ENCODE data around the gene B4GALT1. TPM values are rescaled to one million over a fixed set of nuclear protein-coding genes. Genes with fewer than 3 reads are reported as not detected.

The B4GALT1 gene
- total RNA-seq, 1 donor from 2014 or later: 12.1 TPM

DNA sequence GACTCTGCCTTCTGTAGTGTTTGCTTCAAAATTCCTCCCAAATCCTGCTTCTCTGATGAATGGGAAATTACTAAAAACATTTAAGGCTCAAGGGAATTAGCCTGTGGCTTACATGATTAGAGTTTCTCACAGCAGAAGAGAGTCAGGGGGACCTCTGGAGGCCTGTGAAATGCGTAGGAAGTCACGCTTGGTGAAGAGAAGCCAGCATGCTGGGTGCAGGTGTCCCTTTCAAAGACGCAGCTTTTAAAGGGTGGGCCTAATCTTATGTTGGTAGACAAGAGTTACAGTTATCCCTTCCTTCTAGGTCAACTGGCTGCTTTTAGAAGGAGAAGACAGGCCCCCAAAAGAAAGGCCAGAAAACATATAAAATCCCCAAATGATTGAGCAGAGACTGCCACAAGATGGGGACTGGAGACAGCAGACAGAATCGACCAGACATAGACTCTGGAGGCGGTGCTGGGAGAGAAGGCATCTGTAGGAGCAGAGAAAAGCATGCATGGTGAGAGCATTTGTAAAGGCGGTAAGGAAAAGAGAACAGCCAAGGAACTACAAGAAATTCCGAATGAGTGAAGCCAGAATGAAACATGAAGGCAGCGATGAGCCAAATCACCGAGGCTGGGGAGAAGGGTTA is 42.3 kb downstream of the B4GALT1 start:
- no peak for DNase-seq (ENCODE audit: low read depth in 2 of 2)

DNA sequence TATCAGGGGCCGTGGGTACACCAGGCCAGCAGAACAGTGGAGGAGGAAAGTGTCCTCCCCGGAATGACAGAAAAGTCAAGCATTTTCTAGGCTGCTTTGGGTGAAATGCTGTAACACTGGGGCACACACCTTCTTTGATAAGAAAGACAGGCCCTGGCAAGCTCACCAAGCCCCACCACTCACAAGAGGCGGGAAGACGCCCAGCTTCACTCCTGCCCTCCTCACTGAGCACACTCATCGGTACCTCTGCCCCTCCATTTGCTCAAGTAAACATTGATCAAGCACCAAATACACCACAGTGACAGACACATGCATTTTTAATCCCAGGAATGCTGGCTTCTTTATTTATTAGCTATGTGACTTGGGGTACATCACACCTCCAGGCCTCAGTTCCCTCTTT is 43.1 kb downstream of the B4GALT1 start:
- no peak for DNase-seq (ENCODE audit: low read depth in 2 of 2)

DNA sequence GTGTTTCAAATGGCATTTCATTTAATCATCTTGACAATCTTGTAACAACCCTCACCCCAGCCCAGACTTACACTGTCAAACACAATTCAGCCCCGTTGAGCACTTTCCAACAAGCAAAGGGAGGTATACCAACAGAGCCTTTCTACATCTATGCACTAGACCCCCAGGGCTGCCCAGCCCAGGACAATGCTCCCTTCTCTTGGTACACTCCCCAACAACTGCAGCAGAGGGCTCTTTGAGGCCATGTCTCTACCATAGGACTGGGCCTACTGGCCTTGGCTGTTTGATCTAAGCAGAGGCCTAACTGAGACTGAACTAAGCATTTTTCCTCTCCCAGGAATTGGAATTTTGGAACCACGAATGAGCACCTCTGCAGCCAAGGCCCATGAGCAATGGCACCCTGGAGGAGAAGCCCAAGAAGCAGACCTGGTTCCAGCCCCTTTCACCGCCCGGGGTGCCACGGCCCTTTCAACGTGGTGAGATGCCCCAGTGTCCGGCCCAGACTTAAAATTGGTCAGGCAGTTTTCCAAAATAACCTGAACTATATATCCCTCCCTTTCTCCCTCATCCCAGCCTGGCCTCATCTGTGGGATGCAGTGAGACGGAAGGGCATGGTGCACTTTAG is 43.6 kb downstream of the B4GALT1 start:
- no peak for DNase-seq (ENCODE audit: low read depth in 2 of 2)

DNA sequence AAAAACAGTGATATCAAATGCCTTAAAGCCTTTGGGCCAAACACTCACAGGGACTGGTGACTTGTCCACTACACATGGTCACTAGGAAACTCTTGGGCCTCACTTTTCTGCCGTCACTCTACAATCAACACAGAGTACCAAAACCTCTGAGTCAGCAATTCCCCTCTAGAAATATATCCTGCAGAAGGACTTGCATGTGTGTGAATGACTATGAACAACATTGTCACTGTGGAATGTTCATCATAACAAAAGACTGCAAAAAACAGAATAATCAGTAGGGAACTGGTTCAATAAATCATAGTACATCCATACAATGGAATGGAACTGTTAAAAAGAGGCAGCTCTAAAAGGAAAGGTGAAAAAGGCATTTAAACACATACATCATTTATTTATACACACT is 46.5 kb downstream of the B4GALT1 start:
- DNase-seq (ENCODE audit: low read depth in 2 of 2): peak; percentile 72 to 79

DNA sequence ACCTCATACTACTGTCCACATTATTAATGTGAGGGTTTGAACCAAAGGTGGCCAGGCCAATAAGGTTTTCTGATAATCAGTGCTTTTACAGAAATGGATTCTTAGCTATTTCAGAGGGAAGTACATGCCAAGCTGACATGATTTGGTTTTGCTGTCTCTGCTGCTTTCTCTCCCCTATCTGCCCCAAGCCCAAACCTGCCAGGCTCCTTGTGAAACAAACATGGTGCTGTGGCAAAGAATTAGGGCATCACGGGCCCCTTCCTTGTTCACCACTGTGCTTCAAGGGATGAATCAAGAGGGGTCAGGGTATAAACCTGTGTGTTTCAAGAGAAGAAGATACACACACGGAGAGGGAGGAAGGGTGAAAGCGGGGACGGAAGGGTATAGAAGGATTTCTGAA is 49.3 kb downstream of the B4GALT1 start:
- no peak for DNase-seq (ENCODE audit: low read depth in 2 of 2)

DNA sequence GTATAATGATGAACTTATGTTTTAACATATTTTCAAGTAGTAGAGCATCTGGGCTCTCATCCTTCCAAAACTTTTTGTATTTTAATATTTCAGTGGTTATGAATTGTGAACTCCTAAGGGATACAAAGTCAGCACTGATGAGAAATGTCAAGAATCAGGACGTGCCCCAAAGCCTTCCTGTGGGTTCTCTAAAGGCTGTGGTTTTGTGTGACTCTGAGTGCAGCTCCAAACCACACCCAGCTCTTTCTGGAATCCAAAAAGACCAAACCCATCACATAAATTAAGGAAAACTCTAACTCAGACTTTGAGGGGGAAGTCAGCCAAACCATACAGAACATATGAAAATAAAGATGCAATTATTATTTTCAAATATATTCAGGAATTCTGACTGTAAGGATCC is 49.8 kb downstream of the B4GALT1 start:
- no peak for DNase-seq (ENCODE audit: low read depth in 2 of 2)

DNA sequence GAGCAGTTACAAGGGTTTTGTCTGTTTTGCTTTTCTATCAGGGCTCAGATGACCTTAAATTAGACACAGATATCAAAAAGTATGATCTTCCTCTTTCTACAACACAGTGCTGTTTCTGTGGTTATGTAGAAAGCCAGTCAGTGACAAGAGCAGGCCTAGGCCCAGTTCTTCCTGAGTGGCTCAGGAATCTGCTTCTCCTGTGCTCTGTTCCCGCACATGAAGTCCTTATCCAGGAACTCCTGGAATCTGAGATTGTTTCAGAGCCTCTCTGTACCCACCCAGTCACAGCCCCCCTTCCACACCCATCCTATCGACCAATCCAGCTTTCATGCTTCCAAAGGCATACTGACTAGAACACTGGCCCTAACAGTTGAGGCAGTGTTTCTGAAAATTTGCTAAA is 50.3 kb downstream of the B4GALT1 start:
- no peak for DNase-seq (ENCODE audit: low read depth in 2 of 2)

DNA sequence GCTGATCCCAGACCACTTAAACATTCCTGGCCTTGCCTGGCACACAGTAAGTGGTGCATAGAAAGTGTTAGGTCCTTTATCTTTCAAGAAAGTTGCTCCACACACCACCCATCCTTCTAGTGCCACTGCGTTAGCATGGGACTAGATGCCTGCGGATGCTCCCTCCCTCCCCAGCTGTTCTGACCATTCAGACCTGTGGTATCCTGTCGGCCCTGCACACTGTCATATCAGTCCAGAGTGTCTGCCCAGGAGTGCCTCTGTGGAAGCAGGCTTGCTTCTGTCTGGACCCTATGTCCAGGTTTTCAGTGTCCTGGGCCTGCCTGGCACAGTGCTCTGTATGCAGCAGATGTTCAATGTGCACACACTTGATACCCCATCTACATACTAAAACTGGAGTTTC is 52.4 kb downstream of the B4GALT1 start:
- DNase-seq (ENCODE audit: low read depth in 2 of 2): no peak

DNA sequence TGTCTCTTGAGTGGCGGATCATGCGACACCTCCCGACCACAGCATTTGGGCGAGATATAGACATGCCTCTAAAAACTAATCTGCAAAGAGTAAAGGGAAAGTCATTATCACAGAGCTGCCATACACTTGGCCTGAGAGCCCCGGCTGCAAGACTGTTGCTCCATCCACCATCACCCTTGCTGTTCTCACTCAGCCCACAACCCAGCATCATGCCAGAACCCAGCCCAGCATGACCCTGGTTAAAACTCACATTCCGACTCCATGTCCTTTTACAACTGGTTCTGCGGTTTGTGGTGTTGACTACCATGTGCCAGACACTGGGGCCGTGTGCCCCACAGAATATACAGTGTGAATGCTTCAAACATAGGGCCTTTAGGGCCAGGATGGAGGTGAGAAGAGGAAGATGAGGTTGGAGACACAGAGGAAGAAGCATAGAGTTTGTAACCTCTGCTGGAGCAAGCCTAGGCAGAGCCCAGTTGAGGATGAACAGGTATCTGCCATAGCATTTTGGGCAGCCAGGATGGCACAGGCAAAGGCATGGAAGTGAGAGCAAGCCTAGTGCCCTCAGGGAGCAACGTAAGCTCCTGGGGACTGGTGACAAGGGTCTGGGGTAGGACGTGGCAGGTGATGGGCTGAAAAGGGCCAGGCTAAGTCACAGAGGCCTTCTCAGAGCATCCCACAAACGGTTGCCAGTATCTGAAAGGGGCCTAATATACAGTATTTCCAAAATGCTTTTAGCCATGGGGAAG is 53.2 kb downstream of the B4GALT1 start:
- DNase-seq (ENCODE audit: low read depth in 2 of 2): no peak

DNA sequence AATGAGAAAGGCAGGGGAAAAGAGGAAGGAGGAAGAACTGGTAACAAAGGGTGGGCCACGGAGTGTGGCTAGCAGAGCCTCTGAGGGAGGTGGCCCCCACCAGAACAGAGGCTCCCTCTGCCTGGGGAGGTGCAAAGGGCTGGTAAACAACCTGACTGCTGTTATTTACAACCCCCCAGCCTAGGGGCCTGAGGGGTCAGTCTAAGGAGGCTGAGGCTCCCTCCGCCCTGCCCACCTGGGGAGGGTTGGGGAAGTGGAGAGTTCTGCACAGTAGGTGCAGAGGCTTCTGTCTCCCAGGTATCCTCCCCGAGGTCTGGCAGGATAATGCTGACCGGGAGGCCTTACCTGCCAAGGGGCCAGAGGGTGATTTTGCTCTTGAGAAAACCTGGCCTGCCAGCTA is 55.0 kb downstream of the B4GALT1 start:
- no peak for DNase-seq (ENCODE audit: low read depth in 2 of 2)

DNA sequence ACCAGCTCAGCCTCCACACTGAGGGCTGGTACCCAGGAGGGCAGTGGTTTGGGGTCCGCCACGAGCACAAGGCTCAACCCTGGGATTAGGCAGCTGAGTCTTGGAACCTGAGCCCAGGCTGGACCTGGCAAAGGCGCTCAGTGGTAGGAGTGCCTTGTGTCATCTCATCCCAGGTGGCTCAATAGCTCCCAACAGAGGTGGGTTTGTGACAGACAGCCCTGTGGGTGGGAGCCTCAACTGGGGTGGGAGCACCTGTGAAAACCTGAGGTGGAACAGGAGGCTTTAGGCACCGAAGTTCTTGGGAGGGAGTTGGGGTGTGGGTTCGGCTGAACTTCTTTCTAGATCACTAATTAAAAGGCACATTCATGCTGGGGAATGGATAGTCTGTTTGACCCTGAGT is 55.5 kb downstream of the B4GALT1 start:
- DNase-seq (ENCODE audit: low read depth in 2 of 2): no peak

DNA sequence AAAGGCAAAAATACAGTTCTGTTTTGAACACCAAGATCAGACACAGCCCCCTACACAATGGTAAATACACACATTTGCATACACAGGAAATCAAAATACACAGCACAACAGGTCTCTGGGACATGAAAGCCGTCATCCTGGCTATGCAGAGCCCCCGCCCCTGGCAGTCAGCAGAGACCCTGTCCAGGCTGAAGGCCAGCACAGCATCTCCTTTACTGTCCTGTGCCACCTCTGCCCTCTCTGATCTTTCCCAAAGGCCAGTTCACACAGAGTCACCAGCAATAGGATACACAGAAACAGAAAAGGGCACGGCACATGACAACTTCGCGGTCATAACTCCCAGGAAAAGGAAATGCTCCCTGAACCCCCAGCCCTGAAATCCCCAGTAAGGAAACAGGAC is 56.5 kb downstream of the B4GALT1 start:
- DNase-seq (ENCODE audit: low read depth in 2 of 2): no peak

DNA sequence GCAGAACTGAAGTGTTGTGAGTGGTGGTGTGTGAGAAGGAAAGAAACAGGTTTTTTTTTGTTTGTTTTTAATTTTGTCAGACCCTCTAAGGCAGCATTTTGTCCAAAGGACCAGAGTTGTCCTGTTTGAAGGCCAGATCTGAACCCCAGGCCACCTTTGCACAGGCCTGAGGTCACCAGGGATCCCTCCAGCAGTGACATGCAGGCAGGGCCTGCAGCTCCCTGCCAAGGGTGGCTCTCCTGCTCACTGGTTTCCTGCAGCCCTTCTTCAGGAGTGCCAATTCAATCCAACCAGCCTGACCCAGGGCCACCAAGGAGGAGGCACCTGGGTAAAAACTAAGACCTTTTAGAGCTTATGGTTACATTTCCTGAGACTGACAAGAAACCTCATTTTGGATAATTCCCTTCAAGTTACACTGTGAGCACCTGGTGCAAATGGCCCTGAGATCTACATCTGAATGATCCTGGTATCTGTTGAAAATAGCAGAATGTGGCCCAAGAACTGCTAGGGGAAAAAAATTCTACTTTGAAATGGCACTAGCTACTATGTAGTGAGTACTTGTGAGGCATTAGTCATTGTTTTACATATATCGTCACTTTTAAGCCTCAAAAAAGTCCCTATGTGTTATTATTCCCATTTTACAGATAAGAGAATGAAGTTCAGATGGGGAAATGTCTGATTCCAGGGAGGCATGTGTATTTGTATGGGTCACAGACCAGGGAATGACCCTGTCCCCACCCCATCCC is 57.1 kb downstream of the B4GALT1 start:
- DNase-seq (ENCODE audit: low read depth in 2 of 2): no peak

DNA sequence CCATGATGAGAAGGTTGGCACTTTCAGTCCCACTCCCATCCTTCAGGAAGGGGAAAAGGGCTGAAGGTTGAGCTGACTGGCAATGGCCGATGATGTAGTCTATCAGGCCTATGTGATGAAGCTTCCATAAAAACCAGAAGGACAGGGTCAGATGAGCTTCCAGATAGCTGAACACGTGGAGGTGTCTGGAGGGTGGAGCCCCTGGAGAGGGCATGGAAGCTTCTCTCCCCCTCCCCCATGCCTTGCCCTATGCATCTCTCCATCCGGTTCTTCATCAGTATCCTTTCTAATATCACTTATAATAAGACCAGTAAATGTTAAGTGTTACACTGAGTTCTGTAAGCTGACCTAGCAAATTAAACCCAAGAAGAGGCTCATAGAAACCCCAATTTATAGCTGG is 58.0 kb downstream of the B4GALT1 start:
- no peak for DNase-seq (ENCODE audit: low read depth in 2 of 2)

DNA sequence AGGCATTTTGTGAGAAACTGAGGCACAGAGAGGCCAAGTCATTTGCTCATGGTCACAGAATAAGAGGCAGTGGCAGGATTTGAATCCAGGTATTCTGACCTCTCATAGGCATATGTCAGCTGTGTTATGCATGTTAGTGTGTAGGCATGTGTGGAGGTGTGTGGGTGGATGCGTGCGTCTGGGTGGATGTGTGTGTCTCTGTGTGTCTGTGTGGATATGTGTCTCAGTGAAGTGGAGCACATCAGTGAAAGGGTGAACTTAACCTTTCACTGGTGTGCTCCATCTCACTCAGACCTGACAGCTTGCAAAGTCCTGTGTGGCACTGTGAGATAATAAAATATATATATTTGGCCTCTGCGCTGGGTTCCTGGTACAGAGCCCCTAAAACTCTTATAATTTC is 58.7 kb downstream of the B4GALT1 start:
- no peak for DNase-seq (ENCODE audit: low read depth in 2 of 2)

DNA sequence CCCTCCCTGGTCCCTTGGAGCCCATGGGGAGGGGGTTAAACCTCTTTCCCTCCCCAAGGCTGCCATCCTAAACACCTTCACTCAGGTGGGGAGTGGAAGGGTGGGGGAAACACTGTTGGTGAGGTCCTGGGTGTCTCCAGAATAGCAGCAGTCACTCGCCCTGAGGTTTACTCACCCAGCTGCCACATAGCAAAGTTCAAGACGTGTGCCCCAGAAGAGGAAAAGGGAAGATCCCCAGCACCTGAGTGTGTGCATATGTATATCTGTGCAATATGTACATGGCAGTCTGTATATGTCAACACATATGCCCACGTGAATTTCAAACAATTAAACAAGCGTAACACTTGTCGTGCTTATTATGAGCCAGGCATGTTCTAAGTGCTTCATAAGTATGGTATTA is 59.4 kb downstream of the B4GALT1 start:
- DNase-seq (ENCODE audit: low read depth in 2 of 2): no peak

DNA sequence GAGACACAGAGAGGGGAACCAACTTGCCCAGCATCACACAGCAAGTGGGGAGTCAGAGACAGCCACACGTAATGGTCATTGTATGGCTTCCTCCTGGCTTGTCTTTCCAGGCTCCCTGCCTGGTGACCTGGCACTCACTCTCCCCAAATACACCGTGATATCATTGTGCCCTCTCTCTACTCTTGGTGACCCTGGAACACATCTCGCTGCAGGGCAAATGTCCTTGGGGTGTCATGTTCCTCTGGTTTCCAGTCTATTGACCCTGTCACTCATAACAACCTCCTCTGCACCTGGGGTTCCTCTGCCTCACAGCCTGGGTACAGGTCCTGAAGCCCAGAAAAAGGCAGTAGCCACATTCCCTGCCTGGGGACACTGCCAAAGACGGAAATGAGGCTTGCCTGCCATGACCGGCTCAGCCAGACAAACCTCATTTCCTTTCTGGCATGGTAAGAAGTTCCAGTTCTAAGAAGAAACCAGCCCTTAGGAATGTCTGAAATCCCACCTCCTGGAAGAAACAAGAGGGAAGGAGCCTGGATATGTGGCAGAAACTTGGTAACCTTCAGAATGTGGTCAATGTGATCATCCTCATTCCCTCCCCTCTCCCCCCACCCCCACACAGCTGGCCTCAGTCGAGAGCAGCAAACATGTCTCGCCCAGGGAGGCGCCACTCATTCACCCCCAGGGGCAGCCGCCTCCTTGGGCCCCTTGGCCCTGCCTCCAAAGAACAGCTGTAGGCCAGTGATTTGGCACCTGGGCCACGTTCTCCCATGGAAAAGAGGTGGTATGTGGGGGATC is 60.1 kb downstream of the B4GALT1 start:
- peak; percentile 50 to 72 for DNase-seq (ENCODE audit: low read depth in 2 of 2)

DNA sequence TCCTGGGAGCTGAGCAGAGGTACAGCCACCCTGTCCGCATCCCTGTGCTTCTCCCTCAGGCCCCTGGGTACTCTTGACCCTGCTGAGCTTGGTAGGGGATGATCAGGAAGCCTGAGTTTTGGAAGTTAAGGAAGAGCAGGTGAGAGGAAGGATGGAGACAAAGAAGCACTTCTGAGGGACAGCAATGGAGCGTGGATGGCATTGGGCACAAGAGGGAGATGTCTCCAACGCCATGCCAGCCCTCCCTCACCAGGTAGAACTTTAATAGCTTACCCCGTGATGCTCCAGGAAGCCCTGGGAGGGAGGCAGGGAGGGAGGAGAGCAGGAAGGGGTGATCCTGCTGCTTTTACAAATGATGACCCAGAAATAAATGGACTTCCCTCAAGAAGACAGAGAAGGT is 60.8 kb downstream of the B4GALT1 start:
- no peak for DNase-seq (ENCODE audit: low read depth in 2 of 2)

DNA sequence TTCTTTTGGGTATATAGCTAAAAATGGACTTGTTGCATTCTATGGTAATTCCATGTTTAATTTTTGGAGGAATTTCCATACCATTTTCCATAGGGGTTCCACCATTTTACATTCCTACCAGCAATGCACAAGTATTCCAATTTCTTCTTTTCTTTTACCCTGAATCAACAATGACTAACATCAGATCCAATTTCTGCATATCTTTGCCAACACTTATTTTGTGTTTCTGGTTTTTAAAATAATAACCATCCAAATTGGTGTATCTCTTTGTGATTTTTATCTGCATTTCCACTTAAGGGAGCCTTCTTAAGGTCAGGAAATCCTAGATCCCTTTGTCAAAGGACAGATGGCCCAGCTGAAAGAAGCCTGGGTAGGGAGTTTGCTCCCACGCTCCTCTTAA is 61.2 kb downstream of the B4GALT1 start:
- DNase-seq (ENCODE audit: low read depth in 2 of 2): no peak

DNA sequence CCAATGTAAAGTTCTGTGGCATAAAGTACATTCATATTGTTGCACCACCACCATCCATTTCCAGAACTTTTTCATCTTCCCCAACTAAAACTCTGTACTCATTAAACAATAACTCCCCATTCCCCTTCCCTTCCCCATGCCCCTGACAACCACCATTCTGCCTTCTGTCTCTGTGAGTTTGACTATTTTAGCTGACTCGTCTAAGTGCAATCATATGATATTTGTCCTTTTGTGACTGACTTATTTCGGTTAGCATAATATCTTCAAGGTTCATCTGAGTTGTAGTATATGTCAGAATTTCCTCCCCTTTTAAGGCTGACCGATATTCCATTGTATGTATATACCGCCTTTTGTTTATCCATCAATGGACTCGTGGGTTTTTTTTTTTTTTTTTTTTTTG is 61.6 kb downstream of the B4GALT1 start:
- DNase-seq (ENCODE audit: low read depth in 2 of 2): no peak

DNA sequence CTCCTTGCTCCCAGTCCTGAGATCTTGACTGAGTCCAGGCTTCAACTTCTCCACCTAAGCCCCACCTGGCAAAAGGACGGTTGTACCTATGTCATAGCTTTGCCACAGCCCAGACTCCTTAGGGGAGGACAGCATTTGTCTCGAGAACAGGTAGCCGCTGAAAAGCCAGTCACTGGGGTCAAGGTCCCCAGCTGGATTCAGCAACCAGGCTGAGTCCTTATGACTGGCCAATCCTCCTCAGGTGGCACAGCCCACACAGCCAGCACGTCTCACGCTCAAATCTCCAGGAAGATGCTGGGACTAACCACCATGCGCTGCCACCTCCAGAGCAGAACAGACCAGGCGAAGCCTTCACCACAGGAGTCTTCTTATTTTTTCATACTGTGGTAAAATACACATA is 62.7 kb downstream of the B4GALT1 start:
- no peak for DNase-seq (ENCODE audit: low read depth in 2 of 2)

Data from dermis microvascular lymphatic vessel endothelial cell (primary cell).